ENCODE results near the gene CLCF1. TPM values are rescaled to one million over a fixed set of nuclear protein-coding genes. Genes with fewer than 3 reads are reported as not detected.

Gene CLCF1
- total and polyA plus RNA-seq, 2 experiments from 2014 or later: 0.16 to 2.4 TPM

DNA sequence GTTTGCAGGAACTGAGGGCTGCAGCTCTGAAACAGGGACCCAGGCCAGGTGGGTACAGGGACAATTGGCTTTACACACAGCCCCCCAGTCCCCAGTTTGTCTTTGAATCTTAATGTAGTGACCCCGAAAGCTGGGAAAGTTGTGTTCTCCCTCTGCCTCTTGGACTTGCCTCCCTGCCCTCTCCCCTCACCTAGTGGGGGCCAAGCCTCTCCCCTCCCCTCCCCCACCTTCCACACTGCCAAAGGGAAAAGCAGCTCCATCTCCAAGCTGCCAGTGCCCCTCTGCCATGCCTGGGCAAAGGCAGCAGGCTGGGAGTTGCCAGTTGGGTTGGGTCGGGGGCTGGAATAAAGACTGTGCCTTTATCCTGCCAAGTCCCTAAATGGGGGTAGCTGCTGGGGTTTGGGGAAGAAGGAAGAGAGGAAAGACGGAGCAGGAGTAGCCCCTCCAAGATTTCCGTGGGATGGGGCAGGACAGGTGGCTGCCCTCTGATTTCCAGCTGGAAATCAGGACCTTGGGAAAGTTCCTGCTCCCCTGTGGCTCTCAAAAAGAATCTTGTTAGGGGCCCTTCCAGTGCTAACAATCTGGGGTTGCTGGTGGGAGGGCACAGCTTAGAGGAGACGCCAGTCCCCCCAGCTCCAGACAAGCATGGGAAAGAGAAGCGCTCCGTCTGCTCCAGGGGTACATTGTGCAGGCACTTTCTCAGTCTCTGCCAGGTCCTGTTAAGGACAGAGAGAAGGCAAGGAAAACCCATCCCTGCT is 2.8 kb upstream of the CLCF1 start:
- Histone ChIP-seq H3K4me3 (no peak overlapping the region), H3K27me3 (peaks cover 41% of the 10 kb centered on the region), H3K27ac (no peak overlapping the region), H3K36me3 (no peaks in the 10 kb centered on the region), H3K9me3 (ENCODE audit: low read depth) (no peaks in the 10 kb centered on the region), H3K4me1 (ENCODE audit: low read depth) (peaks cover 7% of the 10 kb centered on the region)
- DNase-seq (ENCODE audit: low read depth in 1 of 2, low spot score in 1 of 2): no peak
- TF ChIP-seq, protein P1, sequence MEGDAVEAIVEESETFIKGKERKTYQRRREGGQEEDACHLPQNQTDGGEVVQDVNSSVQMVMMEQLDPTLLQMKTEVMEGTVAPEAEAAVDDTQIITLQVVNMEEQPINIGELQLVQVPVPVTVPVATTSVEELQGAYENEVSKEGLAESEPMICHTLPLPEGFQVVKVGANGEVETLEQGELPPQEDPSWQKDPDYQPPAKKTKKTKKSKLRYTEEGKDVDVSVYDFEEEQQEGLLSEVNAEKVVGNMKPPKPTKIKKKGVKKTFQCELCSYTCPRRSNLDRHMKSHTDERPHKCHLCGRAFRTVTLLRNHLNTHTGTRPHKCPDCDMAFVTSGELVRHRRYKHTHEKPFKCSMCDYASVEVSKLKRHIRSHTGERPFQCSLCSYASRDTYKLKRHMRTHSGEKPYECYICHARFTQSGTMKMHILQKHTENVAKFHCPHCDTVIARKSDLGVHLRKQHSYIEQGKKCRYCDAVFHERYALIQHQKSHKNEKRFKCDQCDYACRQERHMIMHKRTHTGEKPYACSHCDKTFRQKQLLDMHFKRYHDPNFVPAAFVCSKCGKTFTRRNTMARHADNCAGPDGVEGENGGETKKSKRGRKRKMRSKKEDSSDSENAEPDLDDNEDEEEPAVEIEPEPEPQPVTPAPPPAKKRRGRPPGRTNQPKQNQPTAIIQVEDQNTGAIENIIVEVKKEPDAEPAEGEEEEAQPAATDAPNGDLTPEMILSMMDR (IDR thresholded peaks at IDR 0.05; ENCODE audit: low read depth, low read length): no peak

DNA sequence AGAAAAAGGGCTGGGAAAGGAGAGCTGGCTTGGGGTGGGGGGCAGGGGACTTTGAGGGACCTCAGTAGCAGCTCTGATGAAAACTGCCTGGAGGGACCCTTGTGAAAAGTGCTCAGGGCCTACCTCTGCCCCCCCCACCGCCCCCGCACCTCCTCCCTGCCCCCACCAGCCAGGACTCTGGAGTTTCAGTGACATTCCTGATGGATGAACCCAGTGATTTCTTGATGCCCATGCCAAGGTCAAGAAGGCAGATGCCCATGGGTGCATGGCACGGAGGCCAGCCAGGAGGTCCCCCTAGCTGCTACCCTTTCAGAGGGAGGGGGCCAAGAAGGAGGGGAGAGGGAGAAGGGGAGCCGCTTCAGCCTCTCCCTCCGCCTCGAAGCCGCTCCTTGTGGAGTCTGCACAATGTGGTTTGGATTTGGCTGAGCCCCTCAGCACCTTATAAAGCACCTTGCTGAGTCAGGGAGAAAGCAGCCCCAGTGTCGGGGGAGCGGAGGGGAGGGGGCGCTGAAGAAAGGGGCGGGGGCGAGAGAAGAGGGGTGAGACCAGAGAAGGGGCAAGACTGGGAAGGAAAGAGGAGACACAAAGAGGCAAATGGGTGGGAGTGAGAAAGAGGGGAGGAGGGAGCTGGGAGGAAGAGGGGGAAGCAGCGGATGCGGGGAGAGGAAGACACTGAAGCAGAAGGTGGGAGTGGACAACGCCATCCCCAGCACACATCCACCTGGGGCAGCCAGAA is 2.1 kb upstream of the CLCF1 start:
- DNase-seq (ENCODE audit: low read depth in 1 of 2, low spot score in 1 of 2): no peak
- Histone ChIP-seq H3K36me3 (no peaks in the 10 kb centered on the region), H3K4me1 (ENCODE audit: low read depth) (peaks cover 7% of the 10 kb centered on the region), H3K9me3 (ENCODE audit: low read depth) (no peaks in the 10 kb centered on the region), H3K27me3 (peaks cover 41% of the 10 kb centered on the region), H3K27ac (no peak overlapping the region), H3K4me3 (no peak overlapping the region)
- TF ChIP-seq, protein P1 (IDR thresholded peaks at IDR 0.05; ENCODE audit: low read depth, low read length): no peak

DNA sequence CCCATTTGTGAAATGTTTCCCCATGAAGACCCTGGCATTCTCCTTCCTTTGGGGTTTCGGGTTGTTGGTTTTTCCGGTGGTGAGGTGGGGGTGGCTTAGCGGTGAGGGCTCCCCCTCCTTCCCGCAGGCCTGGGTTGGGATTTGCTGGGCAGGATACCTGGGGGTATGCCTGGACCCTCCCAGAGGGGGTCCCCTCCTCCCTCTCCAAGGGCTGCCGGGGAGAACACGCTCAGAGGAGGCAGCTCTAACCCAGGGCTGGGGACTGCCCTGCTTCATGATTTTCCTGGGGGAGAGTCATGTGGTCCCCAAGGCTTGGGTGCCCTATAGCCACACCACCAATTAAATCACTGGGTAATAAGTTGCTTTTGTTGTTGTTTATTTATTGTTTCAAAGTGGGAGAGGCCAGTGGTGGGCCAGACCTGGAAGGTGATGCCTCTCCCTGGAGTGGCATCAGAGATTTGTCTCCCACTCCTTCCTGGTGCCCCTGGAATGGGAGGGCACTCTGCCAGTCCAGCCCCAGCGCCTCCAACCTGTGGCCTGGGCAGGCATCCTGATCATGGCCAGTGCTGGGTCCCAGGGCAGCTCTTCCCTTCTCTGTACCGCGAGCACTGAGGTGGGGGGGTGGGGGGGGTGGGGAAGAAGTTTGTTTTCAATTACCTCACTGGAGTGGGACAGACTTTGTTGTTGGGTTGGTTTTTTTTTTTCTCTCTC is 1.3 kb upstream of the CLCF1 start:
- peaks cover 41% of the 10 kb centered on the region for H3K27me3 ChIP-seq
- H3K4me1 ChIP-seq (ENCODE audit: low read depth): peaks cover 7% of the 10 kb centered on the region
- TF ChIP-seq, protein P1 (IDR thresholded peaks at IDR 0.05; ENCODE audit: low read depth, low read length): no peak
- H3K9me3 ChIP-seq (ENCODE audit: low read depth): no peaks in the 10 kb centered on the region
- H3K4me3 ChIP-seq: no peak overlapping the region
- H3K36me3 ChIP-seq: no peaks in the 10 kb centered on the region
- DNase-seq (ENCODE audit: low read depth in 1 of 2, low spot score in 1 of 2): no peak
- H3K27ac ChIP-seq: no peak overlapping the region

DNA sequence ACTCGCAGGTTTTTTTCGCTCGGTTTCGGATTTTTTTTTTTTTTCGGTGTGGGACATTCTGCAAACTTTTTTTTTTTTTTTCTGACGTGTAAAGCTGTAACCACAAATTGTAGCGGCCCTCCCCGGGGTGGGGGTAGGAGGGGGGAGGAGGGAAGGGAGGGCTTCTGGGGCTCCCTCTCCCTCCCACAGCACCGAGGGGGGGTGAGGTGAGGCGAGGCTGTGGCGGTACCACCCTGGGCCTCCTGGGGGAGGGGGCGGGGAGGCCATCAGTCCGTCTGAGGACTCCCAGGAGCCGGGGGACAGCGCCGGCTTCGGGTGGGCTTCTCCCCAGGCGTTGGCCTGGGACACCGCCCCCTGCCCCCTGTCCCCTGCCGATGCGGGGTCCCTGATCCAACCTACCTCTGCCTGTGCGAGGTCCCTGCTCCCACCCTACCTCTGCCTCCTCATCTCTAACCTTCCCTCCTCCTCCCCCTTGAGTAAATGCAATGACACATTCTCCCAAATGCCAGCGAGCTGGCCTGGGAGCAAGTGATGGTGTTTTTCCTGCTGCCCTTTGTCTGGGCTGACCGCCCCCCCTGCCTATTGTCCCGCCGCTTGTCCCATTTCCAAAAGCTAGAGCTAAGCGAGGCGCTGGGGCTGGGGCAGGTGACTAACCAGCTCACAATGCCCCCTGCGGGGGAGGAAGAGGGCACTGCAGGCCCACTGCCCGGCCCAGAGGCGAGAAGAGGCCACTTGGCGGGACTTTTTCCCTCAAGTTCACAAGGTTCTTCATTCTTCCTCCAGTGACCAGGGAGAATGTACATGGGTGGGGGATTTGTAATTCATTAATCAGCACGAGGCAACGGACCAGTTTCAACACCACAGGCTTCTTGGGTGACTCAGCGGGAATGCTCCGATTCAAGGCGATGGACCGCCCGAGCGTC is 511 bp upstream of the CLCF1 start:
- Histone ChIP-seq H3K4me3 (peak overlapping the region; percentile 39), H3K4me1 (ENCODE audit: low read depth) (peaks cover 7% of the 10 kb centered on the region), H3K27ac (no peak overlapping the region), H3K27me3 (peaks cover 41% of the 10 kb centered on the region), H3K9me3 (ENCODE audit: low read depth) (no peaks in the 10 kb centered on the region), H3K36me3 (no peaks in the 10 kb centered on the region)
- TF ChIP-seq, protein P1 (IDR thresholded peaks at IDR 0.05; ENCODE audit: low read depth, low read length): peak; percentile 37
- peak; percentile 75 to 96 for DNase-seq (ENCODE audit: low read depth in 1 of 2, low spot score in 1 of 2)

Data from cardiac muscle cell (in vitro differentiated cells and primary cell).